A549 (cell line): ENCODE measurements around the gene TMEM132D. TPM values are rescaled to one million over a fixed set of nuclear protein-coding genes. Genes with fewer than 3 reads are reported as not detected.

Source experiments
- ATAC-seq, 2 experiments: fragments of 200-7000 bp in 1 of 2; fragments of >200 bp in 1 of 2; cut with Nextera tagmentation in 1 of 2; cut with Tn5 transposase in 1 of 2; 3 replicates each; pipeline versions ENCODE4 v1.8.0 to v1.9.1; 2018 to 2020; ENCODE audit warnings: mild to moderate bottlenecking in 1 of 2, moderate library complexity in 1 of 2
- CTCF ChIA-PET: fragments of 300-600 bp; sonication (Branson Sonifier 250); formaldehyde crosslinking; extraction: SDS; loops from one replicate; lab custom pipeline; 2021; ENCODE audit warnings: antibody characterized with exemption, inconsistent platforms; lab: Yijun Ruan, JAX
- POLR2A ChIA-PET: fragments of 350-600 bp; formaldehyde crosslinking; extraction: SDS; loops from one replicate; lab custom pipeline; 2021; ENCODE audit warnings: antibody characterized with exemption, inconsistent platforms; lab: Yijun Ruan, JAX
- DNase-seq, 2 experiments: peaks; one replicate each; pipeline versions ENCODE4 v3.0.0 to v3.0.0-alpha.2; 2011 to 2016; ENCODE audit warnings: low read depth in 1 of 2, low spot score in 1 of 2
- FAIRE-seq: peaks from 2 replicates; lab custom pipeline; 2011; peaks lifted over from hg19 to GRCh38; lab: Jason Lieb, UNC
- H3K27ac ChIP-seq, 2 experiments: fragments of >200 bp; sonication (Bioruptor Twin); formaldehyde crosslinking; 3 replicates each; pipeline ENCODE4 v1.5.1; 2016 to 2017
- H3K4me1 ChIP-seq: fragments of >200 bp; sonication (Bioruptor Twin); formaldehyde crosslinking; 3 replicates; pipeline ENCODE4 v1.6.1; 2016
- H3K4me2 ChIP-seq: fragments of >200 bp; sonication (Bioruptor Twin); formaldehyde crosslinking; 3 replicates; pipeline ENCODE4 v1.6.1; 2016
- H3K4me3 ChIP-seq: fragments of >200 bp; sonication (Bioruptor Twin); formaldehyde crosslinking; 3 replicates; pipeline ENCODE4 v1.5.1; 2016
- H3K9me3 ChIP-seq: fragments of >200 bp; sonication (Bioruptor Twin); formaldehyde crosslinking; 3 replicates; pipeline ENCODE4 v1.6.1; 2016
- CEBPB ChIP-seq, 2 experiments: fragments of >200 bp in 1 of 2; sonication (Bioruptor Twin) in 1 of 2; formaldehyde crosslinking in 1 of 2; IDR thresholded peaks; 2 replicates each; pipeline ENCODE4 v1.6.1; 2012 to 2016
- CHD2 ChIP-seq: fragments of 150-350 bp; IDR thresholded peaks from 2 replicates; pipeline ENCODE4 v1.6.1; 2014; ENCODE audit warnings: low read length; ENCODE audit not compliant: partially characterized antibody
- CTCF ChIP-seq: fragments of >200 bp; sonication (Bioruptor Twin); formaldehyde crosslinking; IDR thresholded peaks from 3 replicates; pipeline ENCODE4 v1.5.1; 2016
- EHF ChIP-seq: fragments of 250-450 bp; sonication (Bioruptor Pico); IDR thresholded peaks from 2 replicates; pipeline ENCODE4 v1.5.0; 2020; ENCODE audit warnings: mild to moderate bottlenecking
- GATA3 ChIP-seq: IDR thresholded peaks from 2 replicates; pipeline ENCODE4 v1.6.1; 2012; ENCODE audit warnings: borderline replicate concordance
- HDAC2 ChIP-seq: fragments of 200-600 bp; sonication (generic); IDR thresholded peaks from 2 replicates; pipeline ENCODE4 v1.6.1; 2016
- HEYL ChIP-seq: fragments of 250-450 bp; sonication (Bioruptor Pico); IDR thresholded peaks from 2 replicates; pipeline ENCODE4 v1.8.0; 2021; ENCODE audit warnings: mild to moderate bottlenecking, moderate library complexity
- HMGXB4 ChIP-seq: fragments of 250-450 bp; sonication (Bioruptor Pico); IDR thresholded peaks from 2 replicates; pipeline ENCODE4 v1.5.0; 2021; ENCODE audit warnings: mild to moderate bottlenecking, moderate library complexity, borderline replicate concordance
- HOXA7 ChIP-seq: fragments of 250-450 bp; sonication (Bioruptor Pico); IDR thresholded peaks from 2 replicates; pipeline ENCODE4 v1.5.0; 2020; ENCODE audit warnings: mild to moderate bottlenecking, moderate library complexity
- MAFK ChIP-seq: fragments of 450-650 bp; IDR thresholded peaks from 2 replicates; pipeline ENCODE4 v1.6.1; 2014; ENCODE audit not compliant: partially characterized antibody
- MAZ ChIP-seq: fragments of 150-350 bp; IDR thresholded peaks from 2 replicates; pipeline ENCODE4 v1.6.1; 2014; ENCODE audit warnings: antibody characterized with exemption, low read depth, low read length, borderline replicate concordance
- NFE2L2 ChIP-seq: fragments of 150-350 bp; conservative IDR thresholded peaks from 2 replicates; pipeline ENCODE4 v1.6.1; 2014; ENCODE audit warnings: low read length
- NPAS2 ChIP-seq: fragments of 250-450 bp; sonication (Bioruptor Pico); IDR thresholded peaks from 2 replicates; pipeline ENCODE4 v1.8.0; 2022; ENCODE audit warnings: mild to moderate bottlenecking, moderate library complexity, borderline replicate concordance
- NR3C1 ChIP-seq: fragments of >200 bp; sonication (Bioruptor Twin); formaldehyde crosslinking; IDR thresholded peaks from 3 replicates; pipeline ENCODE4 v1.6.1; 2017
- PBX3 ChIP-seq: IDR thresholded peaks from 2 replicates; pipeline ENCODE4 v1.6.1; 2012
- RAD21 ChIP-seq, 2 experiments: fragments of >200 bp in 1 of 2; sonication (Bioruptor Twin) in 1 of 2; formaldehyde crosslinking in 1 of 2; IDR thresholded peaks in 1 of 2; conservative IDR thresholded peaks in 1 of 2; 2 replicates in 1 of 2; 3 replicates in 1 of 2; pipeline ENCODE4 v1.6.1; 2012 to 2018; ENCODE audit warnings: inconsistent platforms in 1 of 2
- REST ChIP-seq: fragments of 200-600 bp; sonication (generic); IDR thresholded peaks from 2 replicates; pipeline ENCODE4 v1.6.1; 2016; ENCODE audit warnings: antibody characterized with exemption, mild to moderate bottlenecking, moderate library complexity
- SMC3 ChIP-seq: fragments of >200 bp; sonication (Bioruptor Twin); formaldehyde crosslinking; IDR thresholded peaks from 3 replicates; pipeline ENCODE4 v1.6.1; 2018; ENCODE audit warnings: inconsistent platforms
- SREBF2 ChIP-seq: fragments of 450-650 bp; IDR thresholded peaks from 2 replicates; pipeline ENCODE4 v1.6.1; 2014; ENCODE audit warnings: mild to moderate bottlenecking, moderate library complexity
- TFCP2L1 ChIP-seq: fragments of 250-450 bp; sonication (Bioruptor Pico); IDR thresholded peaks from 2 replicates; pipeline ENCODE4 v1.5.0; 2021; ENCODE audit warnings: mild to moderate bottlenecking
- USF2 ChIP-seq: fragments of 450-650 bp; IDR thresholded peaks from 2 replicates; pipeline ENCODE4 v1.6.1; 2014; ENCODE audit warnings: antibody characterized with exemption
- ZFP36 ChIP-seq: fragments of 450-650 bp; IDR thresholded peaks from 2 replicates; pipeline ENCODE4 v1.6.1; 2014; ENCODE audit warnings: borderline replicate concordance; ENCODE audit not compliant: partially characterized antibody
- WGBS: methylation state at CpG from one replicate; pipeline ENCODE4 v1.1.6; 2017; ENCODE audit errors: missing lambda C conversion rate; 5-methylcytosine and 5-hydroxymethylcytosine counted together
- polyA plus RNA-seq, 4 experiments: library from polyadenylated mRNA; depleted of rRNA in 3 of 4; stranded (reverse); fragments of >200 nt; fragmentation: RNase III in 1 of 4; extraction: RNeasy Plus Mini Kit Qiagen cat#74134 plus additional on column Dnase treatment in 1 of 4; gene quantifications; 2 replicates in 3 of 4; 3 replicates in 1 of 4; pipeline ENCODE4 v1.2.3, GENCODE V29; 2011 to 2017

Gene TMEM132D
- polyA plus RNA-seq, 2 of the 4 experiments (the other 2 are of a cell fraction): not detected

- CTCF ChIA-PET: no interaction called here
- no peak for TF ChIP-seq TFCP2L1
- no peak for TF ChIP-seq REST
- TF ChIP-seq NFE2L2: no peak
- no peak for TF ChIP-seq NPAS2
- no peak for TF ChIP-seq RAD21 (conservative IDR thresholded peaks at IDR 0.05 in 1 of 2, IDR thresholded peaks at IDR 0.05 in 1 of 2)
- no peak for TF ChIP-seq EHF (CRISPR knock-in tag)
- TF ChIP-seq HDAC2: no peak
- TF ChIP-seq PBX3: no peak
- no peak for TF ChIP-seq MAZ
- no peak for TF ChIP-seq CEBPB (IDR thresholded peaks at IDR 0.05)
- TF ChIP-seq HOXA7 (CRISPR knock-in tag): no peak
- no peak for TF ChIP-seq SREBF2
- no peak for TF ChIP-seq SMC3
- TF ChIP-seq NR3C1: no peak
- POLR2A ChIA-PET: no interaction called here
- 0% methylated on average over 4 of the region's 4 CpGs for WGBS
- DNase-seq (no peak), ATAC-seq (no peak), FAIRE-seq (no peak)
- H3K4me1 ChIP-seq: no peaks in the 10 kb centered on the region
- 0 out of 3 replicates have a peak, but pooled peaks cover 4% of the 10 kb centered on the region for H3K9me3 ChIP-seq
- no peak overlapping the region for H3K4me3 ChIP-seq
- no peak overlapping the region for H3K4me2 ChIP-seq
- H3K27ac ChIP-seq: no peak overlapping the region
Observed at GRCh38 chr12:129163461-129163860, 740.4 kb downstream of the TMEM132D start.

GRCh38 chr12:129162805-129163204 is 741.0 kb downstream of the TMEM132D start:
- ATAC-seq: no peak
- no peak for DNase-seq
- H3K27ac ChIP-seq: no peak overlapping the region
- H3K4me1 ChIP-seq: no peaks in the 10 kb centered on the region
- FAIRE-seq: no peak
- H3K4me3 ChIP-seq: no peak overlapping the region
- no peaks in the 10 kb centered on the region for H3K9me3 ChIP-seq
- CTCF ChIA-PET: no interaction called here
- TF ChIP-seq MAFK: no peak
- TF ChIP-seq HDAC2: no peak
- no peak for TF ChIP-seq USF2
- no peak for TF ChIP-seq CTCF
- TF ChIP-seq CHD2: no peak
- no peak for TF ChIP-seq TFCP2L1
- TF ChIP-seq HEYL (CRISPR knock-in tag): no peak
- TF ChIP-seq SMC3: no peak
- TF ChIP-seq GATA3: no peak
- TF ChIP-seq HMGXB4 (CRISPR knock-in tag): no peak
- TF ChIP-seq ZFP36: no peak
- TF ChIP-seq, all 56 proteins: peak for 0
- no peak overlapping the region for H3K4me2 ChIP-seq
- POLR2A ChIA-PET: no interaction called here
- WGBS: 8% methylated on average over 2 of the region's 4 CpGs
